GM21447 (cell line): ENCODE measurements around the gene SLC35F6.

Experiments
- ATAC-seq: cut with Tn5 transposase; IDR thresholded peaks from one replicate; pipeline ENCODE4 v1.9.1; 2021; ENCODE audit not compliant: unreplicated experiment

Gene SLC35F6

DNA sequence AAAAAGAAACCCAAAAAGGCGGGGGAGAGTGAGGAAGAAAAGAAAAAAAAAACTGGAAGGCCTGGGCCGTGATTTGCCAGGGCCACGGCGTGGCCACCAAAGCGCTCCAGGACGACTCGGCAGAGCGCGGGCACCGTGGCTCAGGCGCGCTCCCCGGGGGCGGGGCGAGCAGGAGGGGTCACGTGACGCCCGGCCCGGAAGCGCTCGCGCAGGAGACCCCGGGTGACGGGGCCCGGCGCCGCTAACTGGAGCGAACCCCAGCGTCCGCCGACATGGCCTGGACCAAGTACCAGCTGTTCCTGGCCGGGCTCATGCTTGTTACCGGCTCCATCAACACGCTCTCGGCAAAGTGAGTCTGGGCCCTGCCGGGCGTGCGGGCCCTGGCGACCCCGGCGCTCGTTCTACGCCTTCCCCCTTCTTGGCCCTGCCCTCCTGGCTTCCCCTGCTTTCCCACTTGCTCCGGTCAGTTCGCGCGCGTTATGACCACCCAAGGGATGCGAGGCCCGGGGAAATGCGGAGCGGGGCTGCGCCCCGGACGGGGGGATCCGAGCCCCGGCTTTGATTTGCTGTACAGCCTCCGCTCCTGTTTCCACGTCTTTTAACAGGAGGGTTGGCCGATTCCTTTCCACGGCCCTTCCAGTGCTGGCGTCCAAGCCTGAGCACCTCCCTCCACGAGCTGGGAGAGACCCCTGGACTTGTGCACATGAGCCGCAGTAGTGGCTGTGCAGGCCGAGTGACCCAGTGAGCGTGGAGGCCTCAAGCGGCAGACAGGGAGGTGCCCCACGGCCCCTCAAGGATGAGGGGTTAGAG is at the start of gene SLC35F6:
Gene SLC35F6, plus strand, starts transcription at position 207 of the 810 bp plus-strand sequence. Its CDS starts 66 bp downstream, at position 273.
- peak; percentile 68 for ATAC-seq

GRCh38 chr2:26715528-26716270 is 48.4 kb upstream of the SLC35F6 start:
- ATAC-seq: no peak

DNA sequence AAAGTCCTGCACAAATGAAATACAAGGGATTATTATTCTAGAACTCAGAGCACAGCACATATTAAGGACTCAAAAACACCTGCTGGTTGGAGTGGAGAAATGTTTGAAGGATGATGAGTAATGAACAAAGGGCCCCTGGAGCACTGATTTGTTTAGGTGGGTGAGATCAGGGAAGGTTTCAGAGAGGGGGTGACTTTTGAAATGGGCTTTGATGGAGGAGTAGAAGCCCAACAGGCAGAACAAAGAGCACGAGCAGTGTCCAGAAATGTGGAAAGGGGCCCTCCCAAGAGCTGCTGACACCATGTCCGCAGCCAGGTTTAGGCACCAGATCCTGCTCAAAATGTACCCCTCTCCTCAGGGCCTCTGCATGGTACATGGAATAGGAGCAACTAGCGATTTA is 47.7 kb upstream of the SLC35F6 start:
- ATAC-seq: no peak

GRCh38 chr2:26716769-26717168 is 47.3 kb upstream of the SLC35F6 start:
- ATAC-seq: no peak

DNA sequence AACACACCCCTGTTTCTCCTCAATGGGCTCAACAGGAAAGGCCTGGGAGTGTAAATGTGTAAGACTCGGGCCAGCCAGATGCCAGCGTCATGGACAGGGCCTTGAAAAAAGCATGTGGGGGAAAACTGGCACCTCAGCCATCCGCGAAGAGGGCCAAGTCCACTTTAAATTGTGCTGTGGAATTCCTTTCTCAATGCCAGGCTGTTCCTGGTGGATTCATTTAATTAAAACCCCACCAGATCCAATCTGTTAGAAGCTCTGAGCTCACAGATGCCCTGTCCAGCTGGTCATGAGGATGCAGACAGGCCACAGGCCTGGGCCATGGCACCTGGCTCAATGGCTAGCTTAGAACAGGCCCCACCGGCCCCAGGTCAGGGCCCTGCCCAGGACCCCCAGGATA is 46.7 kb upstream of the SLC35F6 start:
- ATAC-seq: no peak

- ATAC-seq: no peak
Observed at GRCh38 chr2:26718949-26719686, 45.0 kb upstream of the SLC35F6 start.

DNA sequence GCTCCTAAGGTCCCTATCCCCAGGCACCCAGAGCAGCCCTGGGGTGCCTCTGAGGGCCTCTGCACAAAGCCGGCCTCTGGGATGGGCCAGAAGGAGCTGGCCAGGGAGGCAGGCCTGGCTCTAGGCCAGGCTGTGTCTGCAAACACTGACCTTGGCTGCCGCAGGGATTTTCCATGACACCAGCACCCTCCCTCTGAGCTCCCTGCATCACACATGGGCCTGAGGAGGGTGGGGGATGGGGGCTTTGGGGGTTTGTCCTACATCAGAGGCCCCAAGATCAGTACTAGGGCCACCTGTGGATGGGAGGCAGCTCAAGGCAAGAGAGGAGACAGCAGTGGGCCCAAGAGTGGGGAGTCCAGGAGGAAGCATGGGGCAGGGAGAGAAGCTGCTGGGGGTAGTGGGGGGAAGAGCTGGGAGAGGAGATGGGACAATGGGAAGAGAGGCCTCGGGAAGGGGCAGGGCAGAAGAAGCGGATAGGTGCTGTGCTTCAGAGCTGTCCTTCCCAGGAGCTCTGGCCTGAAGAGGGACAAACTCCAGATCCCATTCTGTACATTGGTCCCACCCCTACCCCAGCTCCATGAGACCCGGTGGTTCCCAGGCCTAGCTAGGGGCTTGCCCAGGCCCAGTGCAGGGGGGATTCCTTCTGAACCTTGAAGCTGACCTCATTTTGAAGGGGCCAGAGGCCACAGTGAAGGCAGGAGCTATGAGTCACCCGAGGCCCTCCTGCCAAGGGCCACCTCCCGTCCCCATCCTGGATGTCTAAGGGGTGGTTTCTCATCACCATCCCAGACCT is 43.6 kb upstream of the SLC35F6 start:
- no peak for ATAC-seq

GRCh38 chr2:26721115-26722032 is 42.7 kb upstream of the SLC35F6 start:
- no peak for ATAC-seq

DNA sequence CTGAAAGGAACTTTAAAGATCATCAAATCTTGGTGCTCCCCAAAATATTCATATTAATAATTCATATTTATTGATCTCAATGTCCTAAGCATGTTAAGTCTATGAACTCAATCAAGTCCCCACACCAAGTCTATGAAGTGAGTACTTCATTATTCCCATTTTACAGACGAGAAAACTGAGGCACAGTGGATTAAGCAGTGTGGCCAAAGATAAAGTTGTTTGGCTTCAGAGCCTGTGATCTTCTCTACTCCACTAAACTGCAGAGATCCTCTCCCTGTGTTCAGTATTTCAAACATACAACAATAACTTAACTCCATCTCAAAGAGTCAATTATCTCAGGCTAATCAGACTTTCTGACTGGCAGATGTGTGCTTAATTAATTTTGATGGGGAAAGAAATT is 41.8 kb upstream of the SLC35F6 start:
- no peak for ATAC-seq

DNA sequence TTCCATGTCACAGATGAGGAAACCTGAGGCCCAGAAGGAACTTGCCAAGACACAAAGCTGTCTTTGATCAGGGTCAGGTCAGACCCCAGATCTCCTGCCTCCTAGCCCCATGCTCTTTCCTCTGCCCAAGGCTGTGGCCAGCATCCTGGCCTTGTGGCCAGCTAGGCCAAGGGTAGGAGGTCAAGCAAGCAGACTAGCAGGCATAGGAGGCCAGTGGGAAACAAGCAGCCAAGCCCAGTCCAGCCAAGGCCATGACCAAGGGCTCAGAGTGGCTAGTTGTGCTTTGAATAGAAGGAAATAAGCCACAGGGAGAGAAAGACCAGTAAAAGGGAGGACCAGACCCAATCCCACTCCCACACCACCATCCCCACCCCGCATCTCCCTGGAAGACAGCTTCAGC is 41.2 kb upstream of the SLC35F6 start:
- ATAC-seq: no peak

DNA sequence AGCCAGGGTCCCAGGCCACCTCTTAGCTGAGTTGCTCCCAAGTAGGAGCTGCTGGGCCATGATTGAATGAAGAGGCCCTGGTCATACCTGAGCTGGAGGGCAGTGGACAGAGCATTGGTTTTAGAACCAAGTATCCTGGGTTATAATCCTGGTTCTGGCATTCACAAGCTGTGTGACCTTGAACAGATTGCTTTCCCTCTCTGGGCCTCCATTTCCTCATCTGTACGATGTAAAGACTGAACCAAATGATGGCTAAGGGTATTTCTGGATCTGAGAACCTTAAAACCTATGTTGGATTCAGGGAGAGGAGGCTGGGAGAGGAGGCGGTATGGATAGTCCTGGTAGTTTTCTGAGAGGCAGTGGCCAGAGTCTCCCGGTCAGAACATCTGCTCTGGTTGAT is 40.6 kb upstream of the SLC35F6 start:
- no peak for ATAC-seq

DNA sequence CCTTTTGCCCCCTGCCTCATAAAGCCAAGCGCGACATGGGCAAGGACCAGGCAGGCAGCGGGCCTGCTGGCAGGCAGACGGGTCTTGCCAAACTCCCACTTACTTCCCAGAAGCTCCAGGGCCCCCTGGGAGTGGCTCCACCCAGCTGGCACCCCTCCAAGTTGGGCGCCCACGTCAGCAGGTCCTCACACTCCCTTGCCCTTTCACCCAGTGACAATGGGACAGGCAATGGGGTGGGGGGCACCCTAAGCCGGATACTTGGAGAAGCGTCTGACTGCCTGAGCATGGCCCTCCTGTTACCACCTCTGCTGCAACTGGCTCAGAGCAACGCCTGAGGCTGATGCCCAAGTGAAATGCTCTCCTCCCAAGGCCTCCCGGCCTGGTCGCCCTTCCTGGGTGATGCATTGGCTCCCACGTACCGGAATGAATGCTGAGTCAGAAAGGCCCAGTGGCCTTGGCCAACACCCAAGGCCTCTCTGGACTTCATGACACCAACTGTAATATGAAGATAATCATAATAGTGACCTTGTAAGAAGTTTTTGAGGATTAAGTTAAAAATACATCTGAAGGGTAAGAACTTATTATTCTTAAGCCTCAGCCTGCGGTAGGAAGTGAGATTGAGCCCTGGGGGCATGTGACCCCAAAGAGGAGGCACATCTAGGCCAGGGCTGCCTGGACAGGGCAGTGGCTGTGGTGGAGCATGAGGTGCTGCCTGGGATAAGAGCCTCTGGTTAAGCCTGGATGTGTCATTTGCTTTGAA is 39.9 kb upstream of the SLC35F6 start:
- no peak for ATAC-seq

DNA sequence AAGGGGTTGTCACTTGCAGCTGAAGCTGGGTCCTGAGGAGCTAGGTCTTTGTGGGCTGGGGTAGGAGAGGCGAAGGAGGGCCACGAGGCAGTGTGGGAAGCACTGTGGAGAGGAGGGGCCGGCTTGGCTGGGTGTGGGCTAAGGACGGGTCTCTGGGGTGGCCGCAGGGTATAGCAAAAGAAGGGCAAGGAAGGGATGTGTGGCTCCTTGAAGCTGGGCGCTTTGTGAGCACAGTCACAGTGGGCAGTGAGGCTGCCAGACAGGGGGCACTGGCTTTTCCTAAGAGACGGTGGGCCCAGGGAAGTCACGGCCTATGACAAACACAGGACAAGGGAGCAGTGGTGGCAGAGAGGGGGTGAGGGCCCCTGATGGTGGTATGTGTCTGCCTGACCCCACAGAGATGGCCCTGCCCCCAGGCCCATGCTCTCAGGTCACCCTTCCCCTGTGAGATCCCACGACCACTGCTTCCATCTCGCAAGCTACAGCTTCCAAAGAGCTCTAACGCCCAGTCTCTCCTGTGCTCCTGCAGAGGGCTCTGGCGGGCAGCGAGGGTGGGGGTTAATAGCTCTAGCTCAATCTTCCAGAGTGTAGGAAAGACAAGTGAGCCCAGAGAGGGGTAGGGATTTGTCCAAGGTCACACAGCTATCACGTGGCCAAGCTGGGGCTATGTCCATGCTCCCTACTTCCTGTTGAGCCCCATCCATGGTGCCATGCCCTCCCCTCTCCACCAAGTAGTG is 39.1 kb upstream of the SLC35F6 start:
- ATAC-seq: no peak

DNA sequence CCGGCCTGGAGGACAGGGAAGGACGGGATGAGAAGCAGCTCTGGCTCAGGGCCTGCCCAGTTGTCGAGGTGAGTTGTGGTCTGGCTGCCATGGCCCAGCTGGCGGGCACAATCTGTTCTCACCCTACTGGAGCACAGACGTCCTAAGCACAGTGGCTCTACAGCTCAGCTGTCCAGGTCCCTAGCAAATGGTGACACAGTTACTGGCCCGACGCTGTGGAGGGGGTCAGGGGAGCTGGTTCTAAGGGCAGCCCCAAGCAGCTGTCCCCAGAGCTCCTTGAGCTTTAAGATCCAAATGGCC is 38.6 kb upstream of the SLC35F6 start:
- no peak for ATAC-seq

DNA sequence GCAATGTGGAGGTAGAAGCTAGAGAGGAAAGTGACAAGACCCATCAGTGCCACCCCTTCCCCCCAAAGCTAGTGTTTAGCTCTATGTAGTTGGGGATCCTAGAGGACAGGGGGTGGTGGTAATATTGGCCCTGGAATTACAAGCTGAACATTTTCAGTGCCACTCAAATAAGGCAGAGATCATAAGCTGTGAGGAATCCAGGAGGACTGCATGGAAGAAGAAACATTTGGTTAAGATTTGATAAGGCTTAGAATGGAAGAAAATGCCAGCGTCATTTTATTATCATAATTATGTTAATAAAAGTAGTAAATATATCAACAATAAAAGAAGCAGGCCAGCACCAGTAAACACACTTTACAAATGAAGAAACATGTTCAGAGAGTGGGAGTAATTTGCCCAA is 37.9 kb upstream of the SLC35F6 start:
- no peak for ATAC-seq

- no peak for ATAC-seq
Observed at GRCh38 chr2:26727641-26728561, 36.2 kb upstream of the SLC35F6 start.

GRCh38 chr2:26729311-26729710 is 34.8 kb upstream of the SLC35F6 start:
- no peak for ATAC-seq
